ENCODE measurements around the gene C1QTNF6. TPM values are rescaled to one million over a fixed set of nuclear protein-coding genes. Genes with fewer than 3 reads are reported as not detected.
A peak's percentile ranks its signal among the peaks of the same experiment; 100 is the strongest.

The C1QTNF6 gene
- total RNA-seq, 4 donors from 2014 or later: 0.83 to 2.9 (median 1.3) TPM

GRCh38 chr22:37182949-37183245 is 5.2 kb downstream of the C1QTNF6 start:
- WGBS: 72% methylated on average over 3 of the region's 3 CpGs
- DNase-seq (ENCODE audit: extremely low spot score): no peak
- intact Hi-C loops (cut with DNase I): no loop called here

GRCh38 chr22:37182101-37182948 is 5.7 kb downstream of the C1QTNF6 start:
- Histone ChIP-seq H3K4me3 (no peak overlapping the region), H3K9me3 (no peaks in the 10 kb centered on the region), H3K36me3 (peaks cover 0 to 6% (median 2%) of the 10 kb centered on the region in 4 donors), H3K27me3 (no peaks in the 10 kb centered on the region), H3K27ac (replicated peaks in 1 of 4) (no peak overlapping the region), H3K4me1 (peaks cover 27 to 32% (median 30%) of the 10 kb centered on the region in 4 donors)
- no peak for DNase-seq (ENCODE audit: extremely low spot score)
- WGBS: 87% methylated on average over 33 of the region's 37 CpGs
- intact Hi-C loops (cut with DNase I): no loop called here
- TF ChIP-seq POLR2A (IDR thresholded peaks at IDR 0.05; ENCODE audit: low read depth): no peak
- no peak for TF ChIP-seq EP300 (IDR thresholded peaks at IDR 0.05)
- no peak for TF ChIP-seq CTCF (IDR thresholded peaks at IDR 0.05)
- no peak for TF ChIP-seq POLR2AphosphoS5 (IDR thresholded peaks at IDR 0.05)

More at GRCh38 chr22:37182949-37183245, 5.2 kb downstream of the C1QTNF6 start:
- TF ChIP-seq EP300 (IDR thresholded peaks at IDR 0.05) (no peak), CTCF (IDR thresholded peaks at IDR 0.05) (no peak), POLR2AphosphoS5 (IDR thresholded peaks at IDR 0.05) (no peak), POLR2A (IDR thresholded peaks at IDR 0.05; ENCODE audit: low read depth) (no peak)
- no peaks in the 10 kb centered on the region for H3K9me3 ChIP-seq
- H3K27ac ChIP-seq (replicated peaks in 1 of 4): no peak overlapping the region
- peaks cover 0 to 6% (median 2%) of the 10 kb centered on the region in 4 donors for H3K36me3 ChIP-seq
- no peak overlapping the region for H3K4me3 ChIP-seq
- peaks cover 29 to 32% (median 31%) of the 10 kb centered on the region in 4 donors for H3K4me1 ChIP-seq
- H3K27me3 ChIP-seq: no peaks in the 10 kb centered on the region

- Histone ChIP-seq H3K36me3 (peaks cover 0 to 6% (median 2%) of the 10 kb centered on the region in 4 donors), H3K4me3 (no peak overlapping the region), H3K9me3 (no peaks in the 10 kb centered on the region), H3K27me3 (no peaks in the 10 kb centered on the region), H3K27ac (replicated peaks in 1 of 4) (no peak overlapping the region), H3K4me1 (peaks cover 27 to 32% (median 30%) of the 10 kb centered on the region in 4 donors)
- intact Hi-C loops (cut with DNase I): no loop called here
- no peak for DNase-seq (ENCODE audit: extremely low spot score)
- WGBS: 90% methylated on average over 4 of the region's 4 CpGs
- TF ChIP-seq EP300 (IDR thresholded peaks at IDR 0.05) (no peak), CTCF (IDR thresholded peaks at IDR 0.05) (no peak), POLR2A (IDR thresholded peaks at IDR 0.05; ENCODE audit: low read depth) (no peak), POLR2AphosphoS5 (IDR thresholded peaks at IDR 0.05) (no peak)
These were observed 6.4 kb downstream of the C1QTNF6 start for GRCh38 chr22:37181681-37182080.

- H3K4me1 ChIP-seq: peaks cover 33 to 35% (median 34%) of the 10 kb centered on the region in 4 donors
- DNase-seq (ENCODE audit: extremely low spot score): no peak
- WGBS: 93% methylated on average over 8 of the region's 15 CpGs
- H3K9me3 ChIP-seq: no peaks in the 10 kb centered on the region
- intact Hi-C loops (cut with DNase I): no loop called here
- H3K27me3 ChIP-seq: no peaks in the 10 kb centered on the region
- peaks cover 0 to 6% (median 2%) of the 10 kb centered on the region in 4 donors for H3K36me3 ChIP-seq
- no peak overlapping the region for H3K4me3 ChIP-seq
- H3K27ac ChIP-seq (replicated peaks in 1 of 4): peak overlapping the region in 1 of 4 donors; percentile 54
- TF ChIP-seq POLR2A (IDR thresholded peaks at IDR 0.05; ENCODE audit: low read depth) (no peak), CTCF (IDR thresholded peaks at IDR 0.05) (no peak), EP300 (IDR thresholded peaks at IDR 0.05) (no peak), POLR2AphosphoS5 (IDR thresholded peaks at IDR 0.05) (no peak)
These were observed 7.4 kb downstream of the C1QTNF6 start for GRCh38 chr22:37180531-37181231.
